NCI-H187 treated with DMSO at 0.1 percent for 48 hours (cell line): ENCODE data around the gene SPACA7.

Source experiments
- DNase-seq: peaks from one replicate; lab custom pipeline; 2025; lab: John Stamatoyannopoulos, UW

SPACA7 gene

DNA sequence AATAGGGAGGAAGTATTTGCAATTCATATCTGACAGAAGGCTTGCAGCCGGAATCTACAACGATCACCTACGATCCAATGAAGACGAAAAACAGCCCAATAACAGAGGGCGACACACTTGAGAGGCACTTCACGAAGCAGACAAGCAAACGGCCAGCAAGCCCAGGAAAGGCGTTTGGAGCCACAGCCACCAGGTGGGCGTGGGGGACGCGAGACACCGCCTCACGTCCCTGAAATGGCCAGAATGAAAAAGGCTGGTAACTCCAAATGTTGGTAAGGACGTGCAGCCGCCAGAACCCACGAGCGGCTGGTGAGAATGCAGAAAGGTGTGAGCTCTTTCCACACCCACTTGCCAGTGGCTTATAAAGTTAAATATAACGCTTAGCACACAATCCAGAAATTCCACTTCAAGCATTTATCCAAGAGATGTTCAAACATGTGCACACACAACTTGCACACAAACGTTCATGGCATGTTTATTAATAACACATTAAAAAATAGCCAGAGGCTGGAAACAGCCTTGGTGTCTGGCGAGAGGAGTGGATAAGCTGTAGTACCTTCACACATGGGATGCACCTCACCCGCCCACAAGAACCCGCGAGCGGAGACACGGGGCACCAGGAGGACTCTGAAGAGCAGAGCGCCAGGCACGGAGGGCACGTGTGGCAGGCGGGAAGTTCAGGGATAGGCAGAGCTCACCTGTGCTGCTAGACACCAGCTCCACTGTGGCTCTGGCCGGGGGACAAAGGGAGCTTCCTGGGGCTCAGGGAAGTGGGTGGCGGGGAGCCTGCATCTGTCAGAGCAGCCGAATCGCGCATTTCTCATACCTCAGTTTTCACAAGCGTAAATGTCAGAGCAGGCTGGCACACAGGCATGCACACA is 89.3 kb downstream of the SPACA7 start:
- no peak for DNase-seq

DNA sequence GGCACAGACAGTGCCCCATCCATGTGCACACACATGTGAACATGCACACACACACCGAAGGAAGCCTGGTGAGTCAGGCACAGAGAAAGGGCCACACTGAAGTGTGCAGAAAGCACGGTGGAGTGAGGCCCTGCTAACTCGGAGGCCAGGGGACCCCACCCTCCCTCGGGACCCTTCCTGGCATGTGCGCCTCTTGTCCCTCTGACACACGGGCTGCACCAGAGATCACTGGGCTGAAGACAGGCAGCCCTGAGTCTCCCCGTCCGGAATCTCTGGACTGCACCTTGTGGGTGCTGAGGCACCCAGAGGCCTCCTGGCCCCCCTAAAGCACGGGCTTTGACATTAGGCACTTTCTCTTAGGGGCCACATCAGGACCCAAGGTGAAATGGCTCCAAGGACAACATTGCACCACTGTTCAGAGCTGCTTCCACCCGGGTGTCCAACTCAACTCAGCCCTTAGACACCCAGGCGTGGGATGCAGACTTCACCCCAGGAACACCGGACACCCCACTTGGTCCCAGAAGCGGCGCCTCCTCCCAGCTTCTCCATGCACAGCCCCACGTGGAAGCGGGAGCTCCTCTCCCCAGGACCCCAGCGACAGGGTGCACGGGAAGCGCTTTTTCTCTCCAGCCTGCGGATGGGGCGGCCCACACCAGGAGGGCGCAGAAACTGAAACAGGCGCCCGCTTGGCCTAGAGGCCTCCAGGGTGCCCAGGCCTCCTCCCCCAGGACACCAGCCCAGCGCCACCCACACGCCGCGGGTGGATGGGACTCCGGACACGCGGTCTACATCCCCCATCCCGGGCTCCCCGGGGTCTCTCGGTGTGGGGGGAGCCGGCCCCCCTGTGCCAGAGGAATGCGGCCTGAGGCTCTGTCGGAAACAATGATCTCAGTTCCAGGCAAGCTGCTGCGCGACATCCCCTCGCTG is 90.2 kb downstream of the SPACA7 start:
- DNase-seq = no peak

- DNase-seq = no peak
Observed at GRCh38 chr13:112467236-112467635, 91.1 kb downstream of the SPACA7 start.

DNA sequence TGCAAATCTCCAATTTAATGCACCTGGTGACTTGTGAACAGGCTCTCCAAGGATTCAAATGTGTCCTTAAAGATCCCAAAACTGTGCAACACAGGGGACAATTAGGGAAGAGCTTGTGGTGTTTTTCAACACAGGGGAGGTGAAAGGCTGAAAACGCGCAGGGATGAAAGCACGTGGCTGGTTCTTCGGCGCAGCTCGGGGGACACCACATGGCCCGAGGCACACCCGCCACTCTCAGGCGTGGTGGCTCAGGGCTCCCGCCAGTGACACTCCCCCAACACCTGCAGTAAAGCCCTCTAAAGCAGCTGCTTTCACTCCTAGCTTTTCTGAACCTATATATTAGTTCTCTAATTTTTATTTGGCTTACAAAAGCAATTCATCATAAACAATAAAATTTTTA is 91.9 kb downstream of the SPACA7 start:
- no peak for DNase-seq

GRCh38 chr13:112469071-112469745 is 93.1 kb downstream of the SPACA7 start:
- DNase-seq = no peak

- DNase-seq = no peak
Observed at GRCh38 chr13:112473818-112474217, 97.7 kb downstream of the SPACA7 start.

DNA sequence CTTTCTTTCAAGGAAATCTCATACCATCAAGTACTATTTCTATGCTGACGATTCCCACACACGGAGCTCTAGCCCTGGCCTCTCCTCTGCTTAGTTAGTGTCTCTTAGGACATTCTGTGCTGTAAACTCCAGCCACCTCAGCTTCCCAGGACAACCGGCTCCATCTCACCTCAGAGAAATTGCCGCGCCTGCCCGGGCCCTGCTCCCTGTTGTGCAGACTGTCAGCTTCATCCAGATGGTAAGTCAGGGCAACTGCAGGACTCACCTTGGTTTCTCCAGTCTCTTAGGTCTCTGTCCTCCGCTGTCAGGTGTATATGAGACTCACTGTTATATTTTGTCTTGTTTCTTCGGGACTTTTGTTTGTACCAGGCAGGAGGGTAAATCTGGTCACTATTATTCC is 98.7 kb downstream of the SPACA7 start:
- no peak for DNase-seq

DNA sequence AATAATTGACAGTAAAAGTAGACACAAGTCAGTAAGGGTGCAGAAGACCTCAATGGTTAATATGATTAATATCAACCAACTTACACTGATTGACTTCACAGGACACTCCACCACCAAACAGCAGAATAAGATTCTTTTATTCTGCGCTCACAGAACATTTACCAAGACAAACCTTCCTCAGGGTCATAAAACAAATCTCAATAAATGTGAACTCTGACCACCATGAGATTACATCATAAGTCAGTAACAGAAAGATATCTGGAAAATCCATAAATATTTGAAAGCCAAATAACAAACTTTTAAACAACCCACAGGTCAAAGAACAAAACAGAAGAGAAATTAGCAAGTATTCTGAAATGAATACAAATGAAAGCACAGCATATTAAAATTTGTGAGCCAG is 99.7 kb downstream of the SPACA7 start:
- no peak for DNase-seq

- no peak for DNase-seq
Observed at GRCh38 chr13:112477070-112477619, 101.0 kb downstream of the SPACA7 start.

- DNase-seq = no peak
Observed at GRCh38 chr13:112479389-112479788, 103.2 kb downstream of the SPACA7 start.

GRCh38 chr13:112481458-112481857 is 105.3 kb downstream of the SPACA7 start:
- DNase-seq = no peak

DNA sequence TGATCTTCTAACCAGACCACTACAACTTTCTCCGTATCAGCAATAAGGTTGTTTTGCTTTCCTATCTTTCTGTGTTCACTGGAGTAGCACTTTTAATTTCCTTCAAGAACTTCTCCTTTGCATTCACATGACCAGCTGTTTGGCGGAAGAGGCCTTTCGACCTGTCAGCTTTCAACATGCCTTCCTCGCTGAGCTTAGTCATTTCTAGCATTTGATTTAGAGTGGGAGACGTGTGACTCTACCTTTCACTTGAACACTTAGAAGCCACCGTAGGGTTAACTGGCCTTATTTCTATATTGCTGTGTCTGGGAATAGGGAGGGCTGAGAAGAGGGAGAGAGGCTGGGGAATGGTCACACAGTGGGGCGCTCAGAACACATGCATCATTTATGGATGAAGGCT is 107.1 kb downstream of the SPACA7 start:
- DNase-seq = no peak
